Keratinocyte (primary cell): Measurements from ENCODE around the gene DDX39A. TPM values are rescaled to one million over a fixed set of nuclear protein-coding genes. Genes with fewer than 3 reads are reported as not detected.

Experiments used
- DNase-seq: peaks from one replicate; pipeline ENCODE4 v3.0.0-alpha.2; 2011; ENCODE audit warnings: low read depth, missing footprints, low spot score
- FAIRE-seq: peaks from 2 replicates; lab custom pipeline; 2011; peaks lifted over from hg19 to GRCh38; lab: Jason Lieb, UNC
- H2AFZ ChIP-seq: 2 replicates; pipeline ENCODE4 v1.6.0; 2012; ENCODE audit warnings: low read length, control low read depth, inconsistent platforms; ENCODE audit not compliant: control insufficient read depth
- H3K27ac ChIP-seq: 2 replicates; pipeline ENCODE4 v1.5.1; 2011; ENCODE audit warnings: low read length; ENCODE audit not compliant: control insufficient read depth, insufficient read depth
- H3K27me3 ChIP-seq: 3 replicates; pipeline ENCODE4 v1.6.0; 2011; ENCODE audit warnings: low read length; ENCODE audit not compliant: control insufficient read depth, insufficient read depth; ENCODE audit errors: extremely low read depth
- H3K36me3 ChIP-seq, 2 experiments: 2 replicates in 1 of 2; 3 replicates in 1 of 2; pipeline ENCODE4 v1.5.1; 2011; ENCODE audit warnings: low read length in 2 of 2, mild to moderate bottlenecking in 1 of 2; ENCODE audit not compliant: control insufficient read depth in 2 of 2, insufficient read depth in 2 of 2; ENCODE audit errors: extremely low read depth in 1 of 2
- H3K4me1 ChIP-seq: 3 replicates; pipeline ENCODE4 v1.5.1; 2011; ENCODE audit warnings: low read length; ENCODE audit not compliant: control insufficient read depth, insufficient read depth; ENCODE audit errors: extremely low read depth
- H3K4me2 ChIP-seq: 3 replicates; pipeline ENCODE4 v1.6.0; 2011; ENCODE audit warnings: low read depth, low read length; ENCODE audit not compliant: control insufficient read depth, insufficient read depth; ENCODE audit errors: extremely low read depth
- H3K4me3 ChIP-seq, 3 experiments: fragments of 200-600 bp in 1 of 3; sonication (generic) in 1 of 3; 2 replicates in 2 of 3; 3 replicates in 1 of 3; pipeline ENCODE4 v1.5.1; 2011 to 2016; ENCODE audit warnings: low read length in 3 of 3, mild to moderate bottlenecking in 3 of 3, control low read depth in 2 of 3, inconsistent platforms in 1 of 3, low read depth in 1 of 3, mixed read lengths in 1 of 3, mixed run types in 1 of 3, moderate library complexity in 1 of 3; ENCODE audit not compliant: control insufficient read depth in 2 of 3, insufficient read depth in 2 of 3; ENCODE audit errors: extremely low read depth in 1 of 3
- H3K79me2 ChIP-seq: 2 replicates; pipeline ENCODE4 v1.6.0; 2012; ENCODE audit warnings: low read length; ENCODE audit not compliant: control insufficient read depth, insufficient read depth
- H3K9ac ChIP-seq: 3 replicates; pipeline ENCODE4 v1.6.0; 2011; ENCODE audit warnings: low read length; ENCODE audit not compliant: control insufficient read depth, insufficient read depth; ENCODE audit errors: extremely low read depth
- H3K9me1 ChIP-seq: 3 replicates; pipeline ENCODE4 v1.6.0; 2011; ENCODE audit warnings: low read length; ENCODE audit not compliant: control insufficient read depth, insufficient read depth; ENCODE audit errors: extremely low read depth
- H3K9me3 ChIP-seq: 2 replicates; pipeline ENCODE4 v1.5.1; 2012; ENCODE audit warnings: low read depth, low read length; ENCODE audit not compliant: control insufficient read depth
- H4K20me1 ChIP-seq: 3 replicates; pipeline ENCODE4 v1.6.0; 2011; ENCODE audit warnings: low read length; ENCODE audit not compliant: control insufficient read depth, insufficient read depth; ENCODE audit errors: extremely low read depth
- EZH2 ChIP-seq: IDR thresholded peaks from one replicate; pipeline ENCODE4 v1.6.1; 2012; ENCODE audit warnings: inconsistent platforms, mild to moderate bottlenecking, low read length, moderate library complexity
- dilution Hi-C: fragments of 300-500 bp; cut with MboI; formaldehyde crosslinking; loops from one replicate; pipeline ENCODE4 v1.7.0; 2020; ENCODE audit warnings: low sequenced_read_pairs; ENCODE audit not compliant: extremely low pct_ligation_motif_present
- polyA plus RNA-seq, 5 experiments: library from polyadenylated mRNA; depleted of rRNA in 3 of 5; stranded (reverse) in 3 of 5; stranded (forward) in 1 of 5; unstranded in 1 of 5; fragments of >200 nt; gene quantifications; 1 replicate in 1 of 5; 2 replicates in 3 of 5; 3 replicates in 1 of 5; pipeline versions ENCODE4 v1.2.1 to v1.2.3, GENCODE V29; 2011 to 2012; ENCODE audit warnings: missing spikeins in 2 of 5, low read depth in 1 of 5, low replicate concordance in 1 of 5
- TF ChIP-seq, protein P1 (sequence below), 3 experiments: IDR thresholded peaks in 1 of 3; conservative IDR thresholded peaks in 1 of 3; optimal IDR thresholded peaks in 1 of 3; 2 replicates in 2 of 3; 3 replicates in 1 of 3; pipeline versions ENCODE3 to v1.5.1; 2011; ENCODE audit warnings: low read length in 3 of 3, mild to moderate bottlenecking in 3 of 3, moderate library complexity in 2 of 3, control low read depth in 1 of 3, inconsistent platforms in 1 of 3; ENCODE audit not compliant: insufficient read depth in 2 of 3; ENCODE audit errors: extremely low read depth in 1 of 3

Gene DDX39A
- polyA plus RNA-seq, 1 donor (not counting 4 experiments of a cell fraction or from before 2014, with no cell fraction given), result 54.9 TPM

DNA sequence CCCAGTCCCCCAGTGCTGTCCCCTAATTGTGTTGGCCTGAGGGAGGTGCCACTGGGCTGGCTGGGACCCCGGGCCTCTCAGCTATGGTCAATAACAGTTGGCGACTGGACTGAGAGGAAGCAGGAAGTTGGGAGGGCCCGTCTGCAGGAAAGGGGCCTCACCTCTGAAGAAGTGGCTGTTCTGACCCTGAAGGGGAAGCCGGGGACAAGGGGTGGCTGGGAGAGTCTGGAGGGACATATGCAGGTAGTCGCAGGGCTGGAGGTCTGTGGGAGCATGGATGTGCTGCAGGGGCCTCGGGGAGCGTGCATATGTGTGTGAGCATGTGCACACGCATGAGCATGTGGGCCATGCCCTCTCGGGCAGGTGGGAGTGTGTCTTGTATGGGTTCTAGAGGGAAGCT is 19.9 kb upstream of the DDX39A start:
- no peaks in the 10 kb centered on the region for H3K9me1 ChIP-seq
- no peaks in the 10 kb centered on the region for H3K36me3 ChIP-seq
- no peak overlapping the region for H3K4me2 ChIP-seq
- no peaks in the 10 kb centered on the region for H3K9me3 ChIP-seq
- FAIRE-seq (no peak), DNase-seq (no peak)
- no peak overlapping the region for H2AFZ ChIP-seq
- TF ChIP-seq, protein P1, sequence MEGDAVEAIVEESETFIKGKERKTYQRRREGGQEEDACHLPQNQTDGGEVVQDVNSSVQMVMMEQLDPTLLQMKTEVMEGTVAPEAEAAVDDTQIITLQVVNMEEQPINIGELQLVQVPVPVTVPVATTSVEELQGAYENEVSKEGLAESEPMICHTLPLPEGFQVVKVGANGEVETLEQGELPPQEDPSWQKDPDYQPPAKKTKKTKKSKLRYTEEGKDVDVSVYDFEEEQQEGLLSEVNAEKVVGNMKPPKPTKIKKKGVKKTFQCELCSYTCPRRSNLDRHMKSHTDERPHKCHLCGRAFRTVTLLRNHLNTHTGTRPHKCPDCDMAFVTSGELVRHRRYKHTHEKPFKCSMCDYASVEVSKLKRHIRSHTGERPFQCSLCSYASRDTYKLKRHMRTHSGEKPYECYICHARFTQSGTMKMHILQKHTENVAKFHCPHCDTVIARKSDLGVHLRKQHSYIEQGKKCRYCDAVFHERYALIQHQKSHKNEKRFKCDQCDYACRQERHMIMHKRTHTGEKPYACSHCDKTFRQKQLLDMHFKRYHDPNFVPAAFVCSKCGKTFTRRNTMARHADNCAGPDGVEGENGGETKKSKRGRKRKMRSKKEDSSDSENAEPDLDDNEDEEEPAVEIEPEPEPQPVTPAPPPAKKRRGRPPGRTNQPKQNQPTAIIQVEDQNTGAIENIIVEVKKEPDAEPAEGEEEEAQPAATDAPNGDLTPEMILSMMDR (optimal IDR thresholded peaks at IDR 0.05 in 1 of 3, IDR thresholded peaks at IDR 0.05 in 1 of 3, conservative IDR thresholded peaks at IDR 0.05 in 1 of 3; ENCODE audit: extremely low read depth in 1 of 3, insufficient read depth in 2 of 3, low read length in 3 of 3), result no peak
- TF ChIP-seq EZH2, result no peak
- H3K27me3 ChIP-seq, result peaks cover 5% of the 10 kb centered on the region
- H3K4me1 ChIP-seq, result no peaks in the 10 kb centered on the region
- no peak overlapping the region for H3K27ac ChIP-seq
- H3K79me2 ChIP-seq, result no peaks in the 10 kb centered on the region
- no peak overlapping the region for H3K4me3 ChIP-seq
- H4K20me1 ChIP-seq, result no peaks in the 10 kb centered on the region
- no peak overlapping the region for H3K9ac ChIP-seq
- dilution Hi-C loops, result no loop called here

DNA sequence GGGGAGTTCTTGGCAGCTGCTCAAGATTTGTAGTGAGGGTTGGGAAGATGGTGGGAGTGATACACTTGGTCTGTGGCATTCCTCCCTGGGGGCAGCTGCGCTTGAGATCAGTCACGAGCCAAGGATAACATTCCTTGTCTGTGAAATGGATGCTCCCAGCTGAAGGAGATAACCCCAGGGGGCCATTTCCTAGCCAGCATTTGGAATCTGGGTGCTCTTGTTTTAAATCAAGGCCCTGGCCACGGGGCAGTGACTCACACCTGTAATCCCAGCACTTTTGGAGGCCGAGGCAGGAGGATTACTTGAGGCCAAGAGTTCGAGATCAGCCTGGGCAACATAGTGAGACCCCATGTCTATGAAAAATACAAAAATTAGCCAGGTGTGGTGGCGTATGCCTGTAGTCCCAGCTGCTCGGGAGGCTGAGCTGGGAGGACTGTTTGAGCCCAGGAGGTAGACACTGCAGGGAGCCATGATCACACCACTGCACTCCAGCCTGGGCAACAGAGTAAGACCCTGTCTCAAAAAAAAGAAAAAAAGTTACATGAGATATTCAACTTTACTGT is 18.5 kb upstream of the DDX39A start:
- FAIRE-seq (no peak), DNase-seq (no peak)
- peaks cover 13% of the 10 kb centered on the region for H3K27me3 ChIP-seq
- H3K4me3 ChIP-seq, result no peak overlapping the region
- no peaks in the 10 kb centered on the region for H3K9me1 ChIP-seq
- H3K4me2 ChIP-seq, result no peak overlapping the region
- TF ChIP-seq, protein P1 (optimal IDR thresholded peaks at IDR 0.05 in 1 of 3, IDR thresholded peaks at IDR 0.05 in 1 of 3, conservative IDR thresholded peaks at IDR 0.05 in 1 of 3; ENCODE audit: extremely low read depth in 1 of 3, insufficient read depth in 2 of 3, low read length in 3 of 3), result no peak
- TF ChIP-seq EZH2, result no peak
- H2AFZ ChIP-seq, result no peak overlapping the region
- no peak overlapping the region for H3K9ac ChIP-seq
- H3K9me3 ChIP-seq, result no peaks in the 10 kb centered on the region
- no peak overlapping the region for H3K27ac ChIP-seq
- H3K36me3 ChIP-seq, result no peaks in the 10 kb centered on the region
- no peaks in the 10 kb centered on the region for H3K4me1 ChIP-seq
- H3K79me2 ChIP-seq, result no peaks in the 10 kb centered on the region
- dilution Hi-C loops, result no loop called here
- H4K20me1 ChIP-seq, result no peaks in the 10 kb centered on the region
